Esophagus (tissue), 2 donors: Measurements from ENCODE around the gene MVP. TPM values are rescaled to one million over a fixed set of nuclear protein-coding genes. Genes with fewer than 3 reads are reported as not detected.
"Not testable (repeated sequence)": the region's sequence is repeated elsewhere in the genome, so short reads cannot be mapped to it uniquely, and the experiment has no call there.

ENCODE experiments used
- H3K27ac ChIP-seq, 2 donors: one replicate each; pipeline ENCODE4 v1.5.1; 2013; ENCODE audit warnings: low read depth in 2 of 2, mild to moderate bottlenecking in 2 of 2, inconsistent platforms in 1 of 2, low read length in 1 of 2, moderate library complexity in 1 of 2
- H3K27me3 ChIP-seq, 2 donors: one replicate each; pipeline ENCODE4 v1.6.1; 2013; ENCODE audit warnings: low read length in 2 of 2, control low read depth in 1 of 2, mild to moderate bottlenecking in 1 of 2; ENCODE audit not compliant: insufficient read depth in 2 of 2, control insufficient read depth in 1 of 2
- H3K36me3 ChIP-seq, 2 donors: one replicate each; pipeline ENCODE4 v1.6.1; 2013; ENCODE audit warnings: low read length in 1 of 2; ENCODE audit not compliant: control insufficient read depth in 2 of 2, insufficient read depth in 2 of 2
- H3K4me1 ChIP-seq, 2 donors: one replicate each; pipeline ENCODE4 v1.6.1; 2013; ENCODE audit warnings: low read length in 1 of 2; ENCODE audit not compliant: control insufficient read depth in 2 of 2, insufficient read depth in 2 of 2
- H3K4me3 ChIP-seq, 2 donors: one replicate each; pipeline ENCODE4 v1.5.1; 2013; ENCODE audit warnings: low read length in 2 of 2, mild to moderate bottlenecking in 2 of 2, low read depth in 1 of 2, moderate library complexity in 1 of 2
- H3K9me3 ChIP-seq, 2 donors: one replicate each; pipeline ENCODE4 v1.6.1; 2013; ENCODE audit warnings: mild to moderate bottlenecking in 2 of 2, low read depth in 1 of 2, low read length in 1 of 2, moderate library complexity in 1 of 2; ENCODE audit not compliant: control insufficient read depth in 2 of 2, insufficient read depth in 1 of 2
- WGBS, 2 donors: extraction: QIAGEN DNeasy Blood & Tissue Kit; methylation state at CpG; one replicate each; pipeline ENCODE4 v1.1.7; 2013; 5-methylcytosine and 5-hydroxymethylcytosine counted together
- polyA plus RNA-seq, 2 donors: library from polyadenylated mRNA; stranded (reverse); fragments of 200-250 nt; gene quantifications; one replicate each; pipeline ENCODE4 v1.2.3, GENCODE V29; 2013
- donor health status: healthy with polysubstance abuse.
- donor health status: Bipolar disorder and iron deficiency.

Gene MVP
- 10 to 100 TPM; 63.3 to 69.4 TPM for polyA plus RNA-seq

GRCh38 chr16:29820271-29820701, at the start of gene MVP:
TSS of gene MVP (plus strand) at chr16:29820462. CDS start at chr16:29830550, 10,088 bp downstream.
- peaks cover 11 to 23% of the 10 kb centered on the region in 2 donors for H3K4me1 ChIP-seq
- H3K4me3 ChIP-seq = peak within 1 kb of the TSS; percentile 60 to 80
- H3K27ac ChIP-seq = peak within 1 kb of the TSS; percentile 97
- WGBS, 2 donors = 0% methylated on average over 4 of the region's 4 CpGs
- no peaks in the 10 kb centered on the region for H3K9me3 ChIP-seq
- H3K36me3 ChIP-seq = no peaks in the 10 kb centered on the region
- no peaks in the 10 kb centered on the region for H3K27me3 ChIP-seq

- not testable (repeated sequence) for H3K27me3 ChIP-seq, H3K9me3 ChIP-seq, H3K27ac ChIP-seq, H3K4me3 ChIP-seq, H3K36me3 ChIP-seq, H3K4me1 ChIP-seq
- 84 to 85% methylated on average over 7 of the region's 7 CpGs for WGBS, 2 donors
Measured at GRCh38 chr16:29772330-29772729, 47.9 kb upstream of the MVP start.

- Histone ChIP-seq H3K36me3 (no peaks in the 10 kb centered on the region), H3K4me3 (no peak overlapping the region), H3K27ac (no peak overlapping the region), H3K4me1 (no peaks in the 10 kb centered on the region), H3K27me3 (no peaks in the 10 kb centered on the region), H3K9me3 (no peaks in the 10 kb centered on the region)
- WGBS, 2 donors = 90 to 91% methylated on average over 5 of the region's 5 CpGs
Measured at GRCh38 chr16:29774730-29775129, 45.5 kb upstream of the MVP start.

- Histone ChIP-seq H3K27ac (no peak overlapping the region), H3K36me3 (no peaks in the 10 kb centered on the region), H3K4me1 (no peaks in the 10 kb centered on the region), H3K9me3 (no peaks in the 10 kb centered on the region), H3K4me3 (no peak overlapping the region), H3K27me3 (no peaks in the 10 kb centered on the region)
- WGBS, 2 donors = 61 to 74% methylated on average over 4 of the region's 4 CpGs
Measured at GRCh38 chr16:29775742-29776408, 44.4 kb upstream of the MVP start.

GRCh38 chr16:29777576-29778350, 42.5 kb upstream of the MVP start, which contains the start of gene ZG16:
TSS of gene ZG16 (plus strand) at chr16:29778256. CDS start at chr16:29779267, 1,011 bp downstream.
- 80% methylated on average over 10 of the region's 10 CpGs for WGBS, 2 donors
- Histone ChIP-seq H3K4me3 (no peak within 1 kb of the TSS), H3K4me1 (no peaks in the 10 kb centered on the region), H3K27me3 (no peaks in the 10 kb centered on the region), H3K9me3 (no peaks in the 10 kb centered on the region), H3K27ac (no peak within 1 kb of the TSS), H3K36me3 (no peaks in the 10 kb centered on the region)

- Histone ChIP-seq H3K4me1 (no peaks in the 10 kb centered on the region), H3K27me3 (no peaks in the 10 kb centered on the region), H3K36me3 (no peaks in the 10 kb centered on the region), H3K9me3 (no peaks in the 10 kb centered on the region), H3K4me3 (no peak overlapping the region), H3K27ac (no peak overlapping the region)
- 43 to 56% methylated on average over 10 of the region's 10 CpGs for WGBS, 2 donors
Measured at GRCh38 chr16:29779474-29779873, 40.8 kb upstream of the MVP start.

- not testable (repeated sequence) for H3K4me1 ChIP-seq, H3K36me3 ChIP-seq, H3K4me3 ChIP-seq, H3K9me3 ChIP-seq, H3K27me3 ChIP-seq, H3K27ac ChIP-seq
- 75 to 79% methylated on average over 13 of the region's 13 CpGs for WGBS, 2 donors
Measured at GRCh38 chr16:29783094-29783953, 36.9 kb upstream of the MVP start.

GRCh38 chr16:29784157-29784556, 36.1 kb upstream of the MVP start:
- H3K9me3 ChIP-seq = no peaks in the 10 kb centered on the region
- H3K36me3 ChIP-seq = no peaks in the 10 kb centered on the region
- H3K27me3 ChIP-seq = no peaks in the 10 kb centered on the region
- H3K4me3 ChIP-seq = no peak overlapping the region
- 86 to 93% methylated on average over 2 of the region's 2 CpGs for WGBS, 2 donors
- H3K27ac ChIP-seq = no peak overlapping the region
- H3K4me1 ChIP-seq = peaks cover 0 to 5% of the 10 kb centered on the region in 2 donors

GRCh38 chr16:29784901-29785500, 35.3 kb upstream of the MVP start:
- H3K9me3 ChIP-seq = no peaks in the 10 kb centered on the region
- peak overlapping the region in 1 of 2 donors; percentile 31 for H3K4me3 ChIP-seq
- H3K36me3 ChIP-seq = no peaks in the 10 kb centered on the region
- 13 to 19% methylated on average over 38 of the region's 38 CpGs for WGBS, 2 donors
- no peaks in the 10 kb centered on the region for H3K27me3 ChIP-seq
- H3K4me1 ChIP-seq = peaks cover 0 to 9% of the 10 kb centered on the region in 2 donors
- peak overlapping the region in 1 of 2 donors; percentile 28 for H3K27ac ChIP-seq
